ENCODE measurements around the gene PHAX. TPM values are rescaled to one million over a fixed set of nuclear protein-coding genes. Genes with fewer than 3 reads are reported as not detected.
"Not testable (repeated sequence)": the region's sequence is repeated elsewhere in the genome, so short reads cannot be mapped to it uniquely, and the experiment has no call there.

PHAX gene, protein sequence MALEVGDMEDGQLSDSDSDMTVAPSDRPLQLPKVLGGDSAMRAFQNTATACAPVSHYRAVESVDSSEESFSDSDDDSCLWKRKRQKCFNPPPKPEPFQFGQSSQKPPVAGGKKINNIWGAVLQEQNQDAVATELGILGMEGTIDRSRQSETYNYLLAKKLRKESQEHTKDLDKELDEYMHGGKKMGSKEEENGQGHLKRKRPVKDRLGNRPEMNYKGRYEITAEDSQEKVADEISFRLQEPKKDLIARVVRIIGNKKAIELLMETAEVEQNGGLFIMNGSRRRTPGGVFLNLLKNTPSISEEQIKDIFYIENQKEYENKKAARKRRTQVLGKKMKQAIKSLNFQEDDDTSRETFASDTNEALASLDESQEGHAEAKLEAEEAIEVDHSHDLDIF
- total RNA-seq (2014; rRNA removed; shearing (Covaris generic)), result 42.7 and 50.5 TPM in 2 replicates

DNA sequence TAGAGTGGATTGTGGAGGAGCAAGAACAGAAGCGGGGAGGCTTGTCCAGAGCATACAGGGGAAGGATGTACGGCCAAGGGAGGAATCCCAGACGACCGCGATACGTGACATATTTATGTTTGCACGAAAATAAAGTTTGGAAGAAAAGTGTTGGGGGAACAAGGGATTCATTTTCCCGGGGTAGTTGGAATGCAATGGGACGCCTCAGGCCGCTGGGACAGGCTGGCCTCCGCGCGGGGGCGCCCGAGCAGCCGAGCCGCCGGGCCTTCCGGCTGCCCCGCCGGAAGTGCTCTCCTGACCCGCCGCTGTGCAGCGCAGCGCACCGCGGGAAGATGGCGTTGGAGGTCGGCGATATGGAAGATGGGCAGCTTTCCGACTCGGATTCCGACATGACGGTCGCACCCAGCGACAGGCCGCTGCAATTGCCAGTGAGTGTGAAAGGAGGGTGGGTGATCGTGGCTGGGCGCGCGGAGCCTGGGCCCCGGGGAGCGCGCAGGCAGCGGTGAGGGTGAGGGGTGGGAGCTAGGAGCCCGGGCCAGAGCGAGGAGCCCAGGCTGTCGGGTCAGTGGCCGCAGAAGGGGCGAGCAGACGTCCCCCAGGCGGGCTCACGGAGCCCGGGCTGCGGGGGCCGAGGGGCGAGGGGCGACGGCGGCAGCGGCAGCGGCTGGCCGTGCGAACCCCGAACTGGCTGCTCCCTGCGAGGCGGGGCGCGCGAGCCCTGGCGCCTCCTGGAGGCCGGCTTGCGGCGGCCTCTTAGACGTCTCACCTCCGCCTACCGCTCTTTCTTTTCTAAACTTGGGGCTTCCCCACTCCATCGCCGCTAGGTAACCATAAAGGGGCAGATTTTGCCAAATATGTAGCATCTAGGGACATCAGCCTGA is at the start of gene PHAX:
Gene PHAX, plus strand, starts transcription at position 317 of the 881 bp plus-strand sequence. Its CDS starts 16 bp downstream, at position 333.
- in situ Hi-C loops (cut with HindIII; ENCODE audit: low sequenced_read_pairs), result no loop called here
- DNase-seq (ENCODE audit: low spot score), result peak; percentile 80

DNA sequence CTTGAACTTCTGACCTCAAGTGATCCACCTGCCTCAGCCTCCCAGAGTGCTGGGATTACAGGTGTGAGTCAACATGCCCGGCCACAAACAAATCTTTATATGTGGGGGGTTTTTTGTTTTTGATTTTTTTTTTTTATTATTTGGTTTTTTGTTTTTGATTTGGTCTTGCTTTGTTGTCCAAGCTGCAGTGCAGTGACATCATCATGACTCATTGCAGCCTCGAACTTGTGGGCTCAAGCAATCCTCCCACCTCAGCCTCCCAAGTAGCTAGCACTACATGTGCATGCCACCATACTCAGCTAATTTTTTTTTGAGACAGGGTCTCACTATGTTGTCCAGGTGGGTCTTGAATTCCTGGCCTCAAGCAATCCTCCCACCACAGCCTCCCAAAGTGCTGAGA is 48.1 kb upstream of the PHAX start:
- no peak for DNase-seq (ENCODE audit: low spot score)
- in situ Hi-C loops (cut with HindIII; ENCODE audit: low sequenced_read_pairs), result no loop called here

- in situ Hi-C loops (cut with HindIII; ENCODE audit: low sequenced_read_pairs); DNase-seq (ENCODE audit: low spot score): not testable (repeated sequence)
Measured at GRCh38 chr5:126555101-126555500, 45.6 kb upstream of the PHAX start.

DNA sequence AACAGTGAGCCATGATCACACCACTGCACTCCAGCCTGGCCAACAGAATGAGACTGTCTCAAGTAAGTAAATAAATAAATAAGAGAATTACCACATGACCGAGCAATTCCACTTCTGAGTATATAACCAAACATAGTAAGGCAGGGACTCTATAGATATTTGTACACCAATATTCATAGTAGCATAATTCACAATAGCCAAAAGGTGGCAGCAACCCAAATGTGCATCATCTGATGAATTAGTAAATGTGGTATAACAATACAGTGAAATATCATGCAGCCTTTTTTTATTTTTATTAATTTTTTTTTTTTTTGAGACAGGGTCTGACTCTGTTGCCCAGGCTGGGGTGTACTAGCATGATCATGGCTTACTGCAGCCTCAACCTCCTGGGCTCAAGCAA is 38.8 kb upstream of the PHAX start:
- DNase-seq (ENCODE audit: low spot score), result no peak
- in situ Hi-C loops (cut with HindIII; ENCODE audit: low sequenced_read_pairs), result no loop called here

- in situ Hi-C loops (cut with HindIII; ENCODE audit: low sequenced_read_pairs), result no loop called here
- DNase-seq (ENCODE audit: low spot score), result no peak
Measured at GRCh38 chr5:126562823-126563222, 37.9 kb upstream of the PHAX start.

DNA sequence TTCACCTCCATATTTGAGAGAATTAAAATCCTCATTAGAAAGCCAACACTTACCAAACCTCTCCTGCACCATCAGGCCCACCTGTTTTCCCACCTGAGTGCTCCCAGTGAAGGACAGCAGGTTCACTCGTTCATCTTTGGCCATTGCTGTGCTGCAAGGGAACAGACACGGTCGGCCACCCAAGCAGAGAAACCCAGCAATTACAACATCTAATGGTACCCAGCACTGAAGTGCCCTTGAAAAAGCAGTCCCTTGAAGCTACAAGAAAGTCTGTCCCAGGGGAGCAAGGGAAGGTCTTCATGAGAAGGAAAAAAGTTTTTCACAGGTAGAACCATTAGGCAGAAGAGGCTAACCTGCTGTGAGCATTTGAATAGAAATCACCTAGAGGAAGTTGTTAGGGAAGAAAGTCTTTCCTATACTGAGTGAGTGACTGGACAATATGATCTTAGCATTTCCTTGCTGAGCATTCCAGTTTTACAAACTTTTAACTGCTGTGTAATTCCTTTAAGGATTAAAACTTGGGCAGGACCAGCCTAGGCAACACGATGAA is 32.5 kb upstream of the PHAX start:
- DNase-seq (ENCODE audit: low spot score), result no peak
- in situ Hi-C loops (cut with HindIII; ENCODE audit: low sequenced_read_pairs), result no loop called here

GRCh38 chr5:126575644-126576043 is 25.1 kb upstream of the PHAX start:
- no peak for DNase-seq (ENCODE audit: low spot score)
- in situ Hi-C loops (cut with HindIII; ENCODE audit: low sequenced_read_pairs), result no loop called here

- in situ Hi-C loops (cut with HindIII; ENCODE audit: low sequenced_read_pairs), result no loop called here
- no peak for DNase-seq (ENCODE audit: low spot score)
Measured at GRCh38 chr5:126576974-126577373, 23.8 kb upstream of the PHAX start.

- in situ Hi-C loops (cut with HindIII; ENCODE audit: low sequenced_read_pairs), result no loop called here
- DNase-seq (ENCODE audit: low spot score), result no peak
Measured at GRCh38 chr5:126577415-126577814, 23.3 kb upstream of the PHAX start.

GRCh38 chr5:126579716-126580115 is 21.0 kb upstream of the PHAX start:
- DNase-seq (ENCODE audit: low spot score), result no peak
- in situ Hi-C loops (cut with HindIII; ENCODE audit: low sequenced_read_pairs), result no loop called here

DNA sequence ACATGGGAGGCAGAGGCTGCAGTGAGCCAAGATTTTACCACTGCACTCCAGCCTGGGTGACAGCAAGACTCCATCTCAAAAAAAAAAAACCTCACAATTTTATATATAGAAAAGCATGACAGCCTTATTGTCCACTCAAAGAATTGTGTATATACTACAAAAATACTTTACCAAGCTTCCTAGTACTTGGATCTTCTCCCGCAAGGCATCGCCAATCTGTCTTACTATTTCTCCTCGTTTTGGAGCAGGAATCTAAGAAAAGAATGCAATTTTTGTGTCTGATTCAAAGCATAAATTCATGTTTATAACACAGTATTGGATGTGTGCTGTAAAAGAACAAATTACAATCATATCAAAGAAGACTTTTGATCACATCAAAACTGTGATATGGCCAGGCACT is 17.0 kb upstream of the PHAX start:
- no peak for DNase-seq (ENCODE audit: low spot score)

GRCh38 chr5:126587551-126588390 is 13.0 kb upstream of the PHAX start:
- in situ Hi-C loops (cut with HindIII; ENCODE audit: low sequenced_read_pairs), result no loop called here
- no peak for DNase-seq (ENCODE audit: low spot score)

More for the DNA sequence above, 17.0 kb upstream of the PHAX start:
- in situ Hi-C loops (cut with HindIII; ENCODE audit: low sequenced_read_pairs), result no loop called here

- no peak for DNase-seq (ENCODE audit: low spot score)
- in situ Hi-C loops (cut with HindIII; ENCODE audit: low sequenced_read_pairs), result no loop called here
Measured at GRCh38 chr5:126589536-126590297, 11.0 kb upstream of the PHAX start.

- DNase-seq (ENCODE audit: low spot score), result no peak
- in situ Hi-C loops (cut with HindIII; ENCODE audit: low sequenced_read_pairs), result no loop called here
Measured at GRCh38 chr5:126591549-126591948, 9.2 kb upstream of the PHAX start.

GRCh38 chr5:126594748-126595485 is 5.8 kb upstream of the PHAX start, which contains the start of gene ALDH7A1:
Gene ALDH7A1, minus strand, starts transcription at chr5:126595219. Its CDS starts 21 bp downstream, at chr5:126595198.
- DNase-seq (ENCODE audit: low spot score), result peak; percentile 87
- in situ Hi-C loops (cut with HindIII; ENCODE audit: low sequenced_read_pairs), result no loop called here

DNA sequence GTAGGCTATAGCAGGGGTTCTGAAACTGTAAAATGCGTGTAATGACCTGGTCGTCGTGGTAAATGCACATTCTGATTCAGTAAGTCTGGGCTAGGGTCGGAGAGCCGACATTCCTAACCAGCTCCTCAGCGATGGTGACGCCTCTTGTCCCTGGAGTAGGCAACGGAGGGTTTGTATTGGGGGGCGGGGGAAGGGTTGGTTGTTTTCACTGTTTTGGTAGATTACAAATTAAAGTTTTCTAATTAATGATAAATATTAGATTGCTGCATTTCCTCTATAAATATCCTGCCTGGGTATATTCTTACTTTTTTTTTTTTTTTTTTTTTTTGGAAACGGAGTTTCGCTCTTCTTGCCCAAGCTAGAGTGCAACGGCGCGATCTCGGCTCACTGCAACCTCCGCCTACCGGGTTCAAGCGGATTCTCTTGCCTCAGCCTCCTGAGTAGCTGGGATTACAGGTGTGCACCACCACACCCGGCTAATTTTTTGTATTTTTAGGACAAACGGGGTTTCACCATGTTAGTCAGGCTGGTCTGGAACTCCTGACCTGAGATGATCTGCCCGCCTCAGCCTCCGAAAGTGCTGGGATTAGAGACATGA is 5.2 kb upstream of the PHAX start:
- in situ Hi-C loops (cut with HindIII; ENCODE audit: low sequenced_read_pairs), result no loop called here
- DNase-seq (ENCODE audit: low spot score), result no peak

DNA sequence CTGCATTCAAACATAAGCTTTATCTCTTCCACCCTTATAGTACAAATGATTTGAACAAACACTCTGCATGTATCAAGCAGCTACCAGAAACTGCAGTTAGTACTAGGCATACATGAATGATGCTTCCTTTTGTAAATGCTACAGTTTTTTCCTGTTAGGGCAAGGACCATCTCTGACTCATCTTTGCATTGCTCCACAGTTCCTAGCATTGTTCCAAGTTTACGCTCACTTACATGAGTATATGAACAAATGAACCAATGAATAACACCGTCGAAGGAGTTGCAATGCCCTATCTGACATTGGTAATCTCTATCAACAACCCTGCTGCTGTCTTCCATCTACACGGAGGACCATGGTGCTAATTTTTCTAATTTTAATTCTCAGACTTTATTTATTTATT is 3.6 kb upstream of the PHAX start:
- peak; percentile 22 for DNase-seq (ENCODE audit: low spot score)

More for the DNA sequence above, 3.6 kb upstream of the PHAX start:
- in situ Hi-C loops (cut with HindIII; ENCODE audit: low sequenced_read_pairs), result no loop called here
